ENCODE measurements around the gene COA3.
"Not testable (repeated sequence)": the region's sequence is repeated elsewhere in the genome, so short reads cannot be mapped to it uniquely, and the experiment has no call there.

The COA3 gene

DNA sequence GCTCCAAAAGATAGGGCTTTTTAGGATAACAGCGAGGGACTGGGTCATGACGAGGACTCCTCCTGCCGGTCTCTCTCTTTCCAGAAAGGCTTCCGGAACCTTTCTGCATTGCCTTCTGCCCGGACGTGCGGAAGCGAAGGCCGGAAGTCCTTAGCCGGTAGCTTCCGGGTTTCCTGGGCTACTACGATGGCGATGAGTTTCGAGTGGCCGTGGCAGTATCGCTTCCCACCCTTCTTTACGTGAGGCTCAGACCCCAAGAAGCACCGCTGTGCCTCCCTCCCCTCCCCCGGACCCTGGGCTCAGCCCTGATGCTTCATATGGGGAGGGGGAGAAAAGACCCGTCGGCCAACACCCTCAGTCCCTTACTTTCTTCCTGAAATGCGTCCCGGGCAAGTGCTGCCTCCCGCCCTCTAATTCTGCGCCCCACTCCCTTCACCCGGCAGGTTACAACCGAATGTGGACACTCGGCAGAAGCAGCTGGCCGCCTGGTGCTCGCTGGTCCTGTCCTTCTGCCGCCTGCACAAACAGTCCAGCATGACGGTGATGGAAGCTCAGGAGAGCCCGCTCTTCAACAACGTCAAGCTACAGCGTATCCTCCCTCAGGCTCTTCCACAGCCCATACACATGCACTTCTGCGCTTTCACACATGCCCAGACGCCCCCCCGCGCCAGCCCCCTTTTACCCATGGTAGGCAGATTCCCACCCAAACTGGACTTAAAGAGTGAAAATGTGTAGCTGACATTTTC lies 25.0 kb downstream of the COA3 start, which contains the start of gene VPS25:
Gene VPS25 (plus strand): TSS at position 160 of the 746 bp plus-strand sequence. CDS start 27 bp downstream, at position 187.
- DNase-seq (ENCODE audit: low read depth in 1 of 2, low spot score in 1 of 2) = peak; percentile 91 to 93
- TF ChIP-seq JUND (IDR thresholded peaks at IDR 0.05; ENCODE audit: low read depth) = no peak
- in situ Hi-C loops (cut with HindIII; ENCODE audit: low pct_unique_long_range_greater_than_20kb, low sequenced_read_pairs) = no loop called here

DNA sequence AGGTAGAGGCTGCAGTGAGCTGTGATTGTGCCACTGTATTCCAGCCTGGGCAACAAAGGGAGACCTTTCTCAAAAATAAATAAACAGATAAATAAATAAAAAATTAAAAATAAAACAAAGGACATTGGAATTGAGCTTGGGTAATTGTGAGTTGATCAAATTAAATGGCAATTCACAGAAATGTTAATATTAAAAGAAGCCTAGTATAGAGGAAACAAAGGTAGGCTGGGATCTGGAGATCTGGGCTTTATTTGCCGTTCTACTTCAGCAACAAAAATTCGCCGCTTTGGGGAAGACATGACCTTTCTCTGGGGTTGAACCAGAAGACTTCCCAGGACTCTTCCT lies 25.6 kb downstream of the COA3 start:
- no peak for DNase-seq (ENCODE audit: low read depth in 1 of 2, low spot score in 1 of 2)
- in situ Hi-C loops (cut with HindIII; ENCODE audit: low pct_unique_long_range_greater_than_20kb, low sequenced_read_pairs) = no loop called here
- no peak for TF ChIP-seq JUND (IDR thresholded peaks at IDR 0.05; ENCODE audit: low read depth)

DNA sequence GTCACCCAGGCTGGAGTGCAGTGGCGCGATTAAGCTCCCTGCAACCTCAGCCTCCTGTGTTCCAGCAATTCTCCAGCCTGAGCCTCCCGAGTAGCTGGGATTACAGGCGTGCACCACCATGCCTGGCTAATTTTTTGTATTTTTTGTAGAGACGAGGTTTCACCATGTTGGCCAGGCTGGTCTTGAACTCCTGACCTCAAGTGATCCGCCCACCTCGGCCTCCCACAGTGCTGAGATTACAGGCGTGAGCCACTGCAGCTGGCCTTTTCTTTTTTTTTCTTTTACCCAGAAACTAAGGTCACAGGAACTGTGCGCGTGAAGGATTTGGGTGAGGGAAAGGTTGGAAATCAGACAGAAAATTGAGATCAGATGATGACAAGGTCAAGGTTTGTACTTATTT lies 28.5 kb downstream of the COA3 start:
- DNase-seq (ENCODE audit: low read depth in 1 of 2, low spot score in 1 of 2); in situ Hi-C loops (cut with HindIII; ENCODE audit: low pct_unique_long_range_greater_than_20kb, low sequenced_read_pairs): not testable (repeated sequence)

DNA sequence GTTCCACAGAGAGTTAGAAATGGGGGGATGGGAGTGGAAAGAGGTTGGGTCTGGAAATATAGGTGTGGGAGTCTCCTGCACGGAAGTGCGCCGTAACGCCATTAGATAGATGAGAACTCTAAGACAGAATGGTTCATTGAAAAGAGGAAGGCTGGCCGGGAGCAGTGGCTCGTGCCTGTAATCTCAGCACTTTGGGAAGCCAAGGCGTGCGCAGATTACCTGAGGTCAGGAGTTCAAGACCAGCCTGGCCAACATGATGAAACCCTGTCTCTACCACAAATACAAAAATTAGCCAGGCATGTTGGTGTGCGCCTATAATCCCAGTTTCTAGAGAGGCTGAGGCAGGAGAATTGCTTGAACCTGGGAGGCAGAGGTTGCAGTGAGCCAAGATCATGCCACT lies 30.5 kb downstream of the COA3 start:
- DNase-seq (ENCODE audit: low read depth in 1 of 2, low spot score in 1 of 2); in situ Hi-C loops (cut with HindIII; ENCODE audit: low pct_unique_long_range_greater_than_20kb, low sequenced_read_pairs): not testable (repeated sequence)

DNA sequence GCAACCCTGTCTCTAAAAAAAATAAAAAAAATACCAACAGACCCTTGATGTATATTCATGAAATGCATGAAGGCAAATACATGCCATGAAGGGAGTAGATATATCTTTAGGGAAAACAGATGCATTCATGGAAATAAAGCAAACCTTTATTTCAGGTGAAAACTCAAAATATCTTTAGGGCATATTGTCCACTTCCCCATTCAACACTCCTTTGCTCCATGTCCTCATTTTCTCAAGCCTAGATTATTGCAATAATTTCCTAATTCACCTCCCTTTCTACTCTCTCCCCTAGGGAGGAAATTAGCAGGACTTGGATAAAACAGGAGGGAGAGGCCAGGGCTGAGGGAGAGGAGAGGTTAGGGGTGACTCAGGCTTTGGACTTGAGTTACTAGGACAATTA lies 31.0 kb downstream of the COA3 start:
- in situ Hi-C loops (cut with HindIII; ENCODE audit: low pct_unique_long_range_greater_than_20kb, low sequenced_read_pairs) = no loop called here
- TF ChIP-seq JUND (IDR thresholded peaks at IDR 0.05; ENCODE audit: low read depth) = no peak

DNA sequence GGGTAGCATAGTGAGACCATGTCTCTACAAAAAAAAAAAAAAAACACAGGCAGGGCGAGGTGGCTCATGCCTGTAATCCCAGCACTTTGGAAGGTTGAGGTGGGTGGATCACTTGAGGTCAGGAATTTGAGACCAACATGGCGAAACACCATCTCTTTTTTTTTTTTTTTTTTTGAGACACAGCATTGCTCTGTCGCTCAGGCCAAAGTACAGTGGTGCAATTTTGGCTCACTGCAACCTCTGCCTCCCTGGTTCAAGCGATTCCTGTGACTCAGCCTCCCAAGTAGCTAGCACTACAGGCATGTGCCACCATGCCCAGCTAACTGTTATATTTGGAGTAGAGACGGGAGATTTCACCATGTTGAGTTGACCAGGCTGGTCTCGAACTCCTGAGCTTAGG lies 32.4 kb downstream of the COA3 start:
- in situ Hi-C loops (cut with HindIII; ENCODE audit: low pct_unique_long_range_greater_than_20kb, low sequenced_read_pairs) = no loop called here
- no peak for DNase-seq (ENCODE audit: low read depth in 1 of 2, low spot score in 1 of 2)
- TF ChIP-seq JUND (IDR thresholded peaks at IDR 0.05; ENCODE audit: low read depth) = no peak

More for the DNA sequence above, 31.0 kb downstream of the COA3 start:
- no peak for DNase-seq (ENCODE audit: low read depth in 1 of 2, low spot score in 1 of 2)

DNA sequence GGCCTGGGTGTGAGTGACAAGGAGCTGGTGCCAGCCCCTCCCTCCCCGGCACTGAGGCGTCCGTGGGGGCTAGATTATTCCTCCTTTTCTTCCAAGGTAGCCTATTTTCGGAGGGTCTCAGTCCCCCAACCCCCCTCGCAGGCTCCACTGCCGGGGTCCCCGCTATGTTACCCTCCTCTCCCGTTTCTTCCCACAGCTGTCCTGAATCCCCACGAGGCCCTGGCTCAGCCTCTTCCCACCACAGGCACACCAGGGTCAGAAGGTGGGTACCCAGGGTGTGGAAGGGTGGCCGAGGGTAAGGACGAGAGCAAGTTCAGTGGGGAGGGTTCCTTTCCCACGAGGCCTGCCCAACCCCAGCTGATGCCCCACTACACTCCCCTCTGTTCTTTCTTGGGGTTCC lies 36.9 kb downstream of the COA3 start:
- in situ Hi-C loops (cut with HindIII; ENCODE audit: low pct_unique_long_range_greater_than_20kb, low sequenced_read_pairs) = no loop called here
- TF ChIP-seq JUND (IDR thresholded peaks at IDR 0.05; ENCODE audit: low read depth) = no peak
- no peak for DNase-seq (ENCODE audit: low read depth in 1 of 2, low spot score in 1 of 2)

DNA sequence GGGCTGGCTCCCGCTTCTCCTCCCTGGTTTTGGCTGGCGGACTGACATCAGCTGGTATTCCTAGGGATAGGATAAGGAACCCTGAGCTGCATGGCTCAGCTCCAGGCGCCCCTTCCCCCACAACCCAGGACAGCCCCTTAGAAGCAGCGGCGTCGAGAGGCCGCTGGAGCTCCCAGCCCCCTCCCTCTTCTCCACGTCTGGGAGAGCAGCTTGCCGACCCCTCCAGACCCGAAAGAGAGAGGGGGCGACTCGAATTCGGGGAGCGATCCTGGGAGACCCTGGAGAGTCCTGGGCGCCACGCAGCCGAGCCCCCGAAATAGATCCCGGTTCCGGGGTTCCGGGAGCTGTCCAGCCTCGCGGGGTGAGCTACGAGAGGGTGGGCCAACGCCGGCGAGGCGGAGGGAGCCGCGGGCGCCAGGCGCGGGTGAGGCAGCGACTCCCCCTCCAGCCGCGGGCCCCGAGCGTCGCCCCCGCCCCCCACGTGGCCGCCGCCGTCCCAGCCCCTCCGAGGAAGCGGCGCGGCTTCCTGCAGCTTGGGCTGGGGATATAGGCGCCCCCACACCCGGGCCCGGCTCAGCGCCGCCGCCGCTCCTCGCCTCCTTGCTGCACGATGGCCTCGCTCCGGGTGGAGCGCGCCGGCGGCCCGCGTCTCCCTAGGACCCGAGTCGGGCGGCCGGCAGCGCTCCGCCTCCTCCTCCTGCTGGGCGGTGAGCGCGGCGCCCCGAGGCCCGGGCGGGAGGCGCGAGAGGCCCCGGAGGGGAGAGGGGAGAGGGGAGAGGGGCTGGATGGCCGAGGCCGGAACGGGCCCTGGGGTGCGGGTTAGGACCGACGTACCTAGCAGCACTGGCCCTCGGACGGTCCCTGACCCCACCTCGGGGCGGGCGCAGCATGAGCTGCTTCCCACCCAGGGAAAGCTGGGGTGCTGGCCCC lies 37.6 kb downstream of the COA3 start, which contains the start of gene RAMP2:
Gene RAMP2 (plus strand): TSS at position 576 of the 930 bp plus-strand sequence. CDS start 35 bp downstream, at position 611.
- no peak for DNase-seq (ENCODE audit: low read depth in 1 of 2, low spot score in 1 of 2)
- TF ChIP-seq JUND (IDR thresholded peaks at IDR 0.05; ENCODE audit: low read depth) = no peak
- in situ Hi-C loops (cut with HindIII; ENCODE audit: low pct_unique_long_range_greater_than_20kb, low sequenced_read_pairs) = no loop called here

DNA sequence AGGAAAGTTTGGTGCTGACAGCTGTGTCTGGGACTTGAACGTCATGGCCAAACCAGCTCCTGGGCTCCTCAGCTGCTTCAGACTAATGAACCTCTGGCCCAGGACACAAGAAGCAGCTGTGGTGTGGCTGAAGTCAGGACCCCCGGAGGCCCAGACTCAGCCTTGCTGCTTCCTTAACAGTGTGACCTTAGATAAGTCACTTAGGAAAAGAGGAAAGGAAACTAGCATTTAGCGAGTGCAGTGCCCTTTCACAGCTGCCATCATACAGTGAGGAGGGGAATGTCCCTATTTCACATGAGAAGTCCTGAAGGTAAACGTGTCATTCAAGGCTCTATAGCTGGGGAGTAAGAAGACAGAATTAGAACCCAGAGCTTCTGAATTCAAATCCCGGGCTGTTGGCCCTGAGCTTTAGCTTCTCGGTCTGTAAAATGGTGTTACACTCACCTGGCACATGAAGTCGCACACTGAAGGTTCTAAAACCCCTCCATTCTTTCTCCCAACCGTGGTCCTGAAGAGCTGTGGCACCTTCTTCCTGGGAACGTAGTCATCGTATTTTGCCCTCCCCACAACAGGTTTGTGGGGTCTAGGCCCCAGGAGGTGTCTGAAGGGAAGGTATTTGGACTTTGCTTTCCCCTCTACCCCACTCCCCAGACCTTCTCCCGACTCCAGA lies 38.4 kb downstream of the COA3 start:
- no peak for TF ChIP-seq JUND (IDR thresholded peaks at IDR 0.05; ENCODE audit: low read depth)
- no peak for DNase-seq (ENCODE audit: low read depth in 1 of 2, low spot score in 1 of 2)
- in situ Hi-C loops (cut with HindIII; ENCODE audit: low pct_unique_long_range_greater_than_20kb, low sequenced_read_pairs) = no loop called here

DNA sequence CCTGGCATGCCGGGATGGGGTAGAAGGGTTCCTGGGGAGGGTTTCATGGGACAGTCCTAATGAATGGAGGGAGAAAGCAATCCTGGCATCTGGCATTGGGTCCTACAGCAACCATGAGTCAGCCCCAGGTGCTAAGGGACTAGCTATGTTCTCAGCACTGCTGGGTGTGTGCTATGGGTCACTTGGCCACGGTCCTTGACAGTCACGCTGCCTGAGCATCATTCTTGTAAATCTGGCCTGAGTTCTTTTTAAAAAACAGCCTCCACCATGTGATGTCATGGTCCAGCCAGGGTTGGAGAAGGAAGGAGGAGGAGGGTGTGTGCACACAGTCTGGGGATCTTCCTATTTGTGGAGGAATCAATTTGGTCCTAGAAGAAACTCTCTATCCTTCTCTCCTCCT lies 43.7 kb downstream of the COA3 start:
- no peak for DNase-seq (ENCODE audit: low read depth in 1 of 2, low spot score in 1 of 2)
- in situ Hi-C loops (cut with HindIII; ENCODE audit: low pct_unique_long_range_greater_than_20kb, low sequenced_read_pairs) = no loop called here
- TF ChIP-seq JUND (IDR thresholded peaks at IDR 0.05; ENCODE audit: low read depth) = no peak

DNA sequence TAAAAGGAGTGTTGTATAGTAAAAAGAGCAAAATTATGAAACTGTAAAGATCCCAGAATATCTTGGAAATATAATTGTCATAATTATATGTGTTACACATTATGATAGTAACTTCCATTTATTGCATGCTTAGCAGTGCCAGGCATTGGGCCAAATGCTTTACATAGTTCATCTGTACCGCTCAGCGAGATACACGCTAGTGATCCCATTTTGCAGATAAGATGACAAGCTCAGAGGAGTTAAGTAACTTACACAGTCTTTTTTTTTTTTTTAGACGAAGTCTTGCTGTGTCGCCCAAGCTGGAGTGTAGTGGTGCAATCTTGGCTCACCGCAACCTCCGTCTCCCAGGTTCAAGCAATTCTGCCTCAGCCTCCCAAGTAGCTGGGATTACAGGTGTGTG lies 46.9 kb downstream of the COA3 start:
- no peak for TF ChIP-seq JUND (IDR thresholded peaks at IDR 0.05; ENCODE audit: low read depth)
- no peak for DNase-seq (ENCODE audit: low read depth in 1 of 2, low spot score in 1 of 2)
- in situ Hi-C loops (cut with HindIII; ENCODE audit: low pct_unique_long_range_greater_than_20kb, low sequenced_read_pairs) = no loop called here

DNA sequence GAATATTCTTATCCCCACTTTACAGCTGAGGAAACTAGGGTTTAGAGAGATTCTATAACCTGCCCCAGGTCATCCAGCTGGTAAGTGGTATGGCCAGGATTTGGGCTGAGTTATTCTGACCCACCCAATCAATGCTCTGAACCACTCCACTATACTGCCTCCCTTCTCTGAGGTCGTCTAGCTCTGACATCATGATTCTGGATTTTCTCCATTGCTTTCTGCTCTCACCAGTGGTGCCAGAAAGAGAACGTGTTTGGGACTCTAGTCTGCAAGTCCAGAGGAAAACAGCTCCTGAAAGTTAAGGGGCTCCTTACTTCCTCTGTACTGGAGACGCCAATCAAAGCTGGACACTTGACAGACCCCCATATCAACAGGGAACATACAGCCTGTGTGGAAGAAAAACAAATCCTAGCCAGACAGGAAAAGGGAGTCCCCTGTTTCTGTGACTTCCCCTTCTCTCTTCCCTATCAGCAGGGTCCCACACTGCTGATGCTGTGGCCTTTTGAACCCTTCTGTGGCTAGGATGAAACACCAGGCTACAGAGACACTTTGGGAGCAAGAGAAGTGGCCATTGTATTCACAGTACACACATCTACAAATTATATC lies 47.7 kb downstream of the COA3 start:
- no peak for TF ChIP-seq JUND (IDR thresholded peaks at IDR 0.05; ENCODE audit: low read depth)
- in situ Hi-C loops (cut with HindIII; ENCODE audit: low pct_unique_long_range_greater_than_20kb, low sequenced_read_pairs) = no loop called here
- DNase-seq (ENCODE audit: low read depth in 1 of 2, low spot score in 1 of 2) = no peak
